Non-pigmented ciliary epithelial cell (primary cell): Measurements from ENCODE around the gene HRH3.

Experiments used
- DNase-seq: peaks from one replicate; pipeline ENCODE4 v3.0.0-alpha.2; 2010; ENCODE audit warnings: low read depth

The HRH3 gene

GRCh38 chr20:62219992-62220665, at the start of gene HRH3:
Gene HRH3, minus strand, starts transcription at chr20:62220278. Its CDS starts 308 bp downstream, at chr20:62219970.
- DNase-seq, result no peak

- no peak for DNase-seq
These were observed 49.8 kb upstream of the HRH3 start for GRCh38 chr20:62269871-62270270.

- DNase-seq, result no peak
These were observed 49.3 kb upstream of the HRH3 start for GRCh38 chr20:62269378-62269777.

GRCh38 chr20:62268228-62268900, 48.3 kb upstream of the HRH3 start:
- no peak for DNase-seq

- no peak for DNase-seq
These were observed 47.5 kb upstream of the HRH3 start for GRCh38 chr20:62267543-62267942.

GRCh38 chr20:62266851-62267250, 46.8 kb upstream of the HRH3 start:
- no peak for DNase-seq

GRCh38 chr20:62266340-62266739, 46.3 kb upstream of the HRH3 start:
- DNase-seq, result no peak

GRCh38 chr20:62265365-62265764, 45.3 kb upstream of the HRH3 start:
- no peak for DNase-seq

GRCh38 chr20:62263396-62263795, 43.3 kb upstream of the HRH3 start:
- no peak for DNase-seq

- no peak for DNase-seq
These were observed 42.0 kb upstream of the HRH3 start for GRCh38 chr20:62262064-62262463.

- no peak for DNase-seq
These were observed 39.2 kb upstream of the HRH3 start for GRCh38 chr20:62259294-62259565.

GRCh38 chr20:62258499-62259293, 38.6 kb upstream of the HRH3 start:
- DNase-seq, result peak; percentile 45

- DNase-seq, result no peak
These were observed 35.9 kb upstream of the HRH3 start for GRCh38 chr20:62255976-62256375.

GRCh38 chr20:62254021-62254724, 34.1 kb upstream of the HRH3 start:
- DNase-seq, result no peak

GRCh38 chr20:62253398-62253797, 33.3 kb upstream of the HRH3 start:
- DNase-seq, result no peak

- no peak for DNase-seq
These were observed 32.4 kb upstream of the HRH3 start for GRCh38 chr20:62252342-62252966.

GRCh38 chr20:62248890-62249560, 28.9 kb upstream of the HRH3 start:
- no peak for DNase-seq

- DNase-seq, result no peak
These were observed 27.0 kb upstream of the HRH3 start for GRCh38 chr20:62246872-62247652.

- DNase-seq, result no peak
These were observed 26.4 kb upstream of the HRH3 start for GRCh38 chr20:62246431-62246830.

GRCh38 chr20:62245911-62246280, 25.8 kb upstream of the HRH3 start:
- DNase-seq, result no peak

- no peak for DNase-seq
These were observed 24.6 kb upstream of the HRH3 start for GRCh38 chr20:62244644-62245108.
